Calu3 (cell line): Measurements from ENCODE around the gene FCMR. TPM values are rescaled to one million over a fixed set of nuclear protein-coding genes. Genes with fewer than 3 reads are reported as not detected.

Experiments used
- BruUV-seq: library from RNA; stranded (reverse); fragments of 400-500 nt; replicated peaks from 2 replicates; lab custom pipeline; 2021; lab: Mats Ljungman, UMichigan
- CTCF ChIA-PET: fragments of 300-600 bp; sonication (Branson Sonifier 250); formaldehyde crosslinking; loops from one replicate; lab custom pipeline; 2022; ENCODE audit warnings: antibody characterized with exemption; lab: Charles Lee
- DNase-seq: peaks from one replicate; pipeline ENCODE4 v3.0.0; 2022
- H3K27ac Mint-ChIP-seq: one replicate; pipeline ENCODE4 v1.8.0; 2022; ENCODE audit warnings: mixed read lengths; ENCODE audit not compliant: unreplicated experiment
- H3K27me3 Mint-ChIP-seq: one replicate; pipeline ENCODE4 v1.8.0; 2022; ENCODE audit warnings: mixed read lengths; ENCODE audit not compliant: unreplicated experiment
- H3K36me3 Mint-ChIP-seq: one replicate; pipeline ENCODE4 v1.8.0; 2022; ENCODE audit warnings: mild to moderate bottlenecking, moderate library complexity, mixed read lengths; ENCODE audit not compliant: insufficient read depth, unreplicated experiment
- H3K4me1 Mint-ChIP-seq: one replicate; pipeline ENCODE4 v1.8.0; 2022; ENCODE audit warnings: mild to moderate bottlenecking, low read depth, mixed read lengths; ENCODE audit not compliant: unreplicated experiment
- H3K4me3 Mint-ChIP-seq: one replicate; pipeline ENCODE4 v1.8.0; 2022; ENCODE audit warnings: mild to moderate bottlenecking, low read depth, moderate library complexity, mixed read lengths; ENCODE audit not compliant: unreplicated experiment
- H3K9me3 Mint-ChIP-seq: one replicate; pipeline ENCODE4 v1.8.0; 2022; ENCODE audit warnings: low read depth, mixed read lengths; ENCODE audit not compliant: unreplicated experiment
- intact Hi-C: fragments of 100-400 bp; cut with micrococcal nuclease; formaldehyde crosslinking; loops from one replicate; pipeline ENCODE4 v1.10.0; 2022; ENCODE audit not compliant: unreplicated experiment
- total RNA-seq: library from RNA; stranded (reverse); gene quantifications from 2 replicates; pipeline ENCODE4 v1.2.3, GENCODE V29; 2022
- TF ChIP-seq, protein P1 (sequence below): fragments of 200-600 bp; IDR thresholded peaks from one replicate; pipeline ENCODE4 v1.8.0; 2022; ENCODE audit warnings: antibody characterized with exemption; ENCODE audit not compliant: unreplicated experiment

Gene FCMR
- total RNA-seq, 1 experiment from 2014 or later = 1.1 TPM

GRCh38 chr1:206892351-206892984, 29.3 kb downstream of the FCMR start:
- no peak overlapping the region for H3K27ac Mint-ChIP-seq
- H3K27me3 Mint-ChIP-seq = peaks cover 49% of the 10 kb centered on the region
- peaks cover 3% of the 10 kb centered on the region for H3K9me3 Mint-ChIP-seq
- DNase-seq = no peak
- H3K4me3 Mint-ChIP-seq = no peak overlapping the region
- BruUV-seq = no TSS peak
- H3K36me3 Mint-ChIP-seq = no peaks in the 10 kb centered on the region
- intact Hi-C loops = no loop called here
- TF ChIP-seq, protein P1, sequence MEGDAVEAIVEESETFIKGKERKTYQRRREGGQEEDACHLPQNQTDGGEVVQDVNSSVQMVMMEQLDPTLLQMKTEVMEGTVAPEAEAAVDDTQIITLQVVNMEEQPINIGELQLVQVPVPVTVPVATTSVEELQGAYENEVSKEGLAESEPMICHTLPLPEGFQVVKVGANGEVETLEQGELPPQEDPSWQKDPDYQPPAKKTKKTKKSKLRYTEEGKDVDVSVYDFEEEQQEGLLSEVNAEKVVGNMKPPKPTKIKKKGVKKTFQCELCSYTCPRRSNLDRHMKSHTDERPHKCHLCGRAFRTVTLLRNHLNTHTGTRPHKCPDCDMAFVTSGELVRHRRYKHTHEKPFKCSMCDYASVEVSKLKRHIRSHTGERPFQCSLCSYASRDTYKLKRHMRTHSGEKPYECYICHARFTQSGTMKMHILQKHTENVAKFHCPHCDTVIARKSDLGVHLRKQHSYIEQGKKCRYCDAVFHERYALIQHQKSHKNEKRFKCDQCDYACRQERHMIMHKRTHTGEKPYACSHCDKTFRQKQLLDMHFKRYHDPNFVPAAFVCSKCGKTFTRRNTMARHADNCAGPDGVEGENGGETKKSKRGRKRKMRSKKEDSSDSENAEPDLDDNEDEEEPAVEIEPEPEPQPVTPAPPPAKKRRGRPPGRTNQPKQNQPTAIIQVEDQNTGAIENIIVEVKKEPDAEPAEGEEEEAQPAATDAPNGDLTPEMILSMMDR = no peak
- H3K4me1 Mint-ChIP-seq = no peaks in the 10 kb centered on the region
- CTCF ChIA-PET = interaction anchor here (1.0 kb wide), 1 partner anchor 90 kb away, joined by 3 read pairs; no protein-coding TSS in a partner anchor

GRCh38 chr1:206891412-206891811, 30.3 kb downstream of the FCMR start:
- Mint-ChIP-seq H3K9me3 (peaks cover 3% of the 10 kb centered on the region), H3K27ac (no peak overlapping the region), H3K4me3 (no peak overlapping the region), H3K4me1 (no peaks in the 10 kb centered on the region), H3K27me3 (peaks cover 60% of the 10 kb centered on the region), H3K36me3 (no peaks in the 10 kb centered on the region)
- intact Hi-C loops = no loop called here
- CTCF ChIA-PET = no interaction called here
- no TSS peak for BruUV-seq
- DNase-seq = no peak
- TF ChIP-seq, protein P1 = no peak

DNA sequence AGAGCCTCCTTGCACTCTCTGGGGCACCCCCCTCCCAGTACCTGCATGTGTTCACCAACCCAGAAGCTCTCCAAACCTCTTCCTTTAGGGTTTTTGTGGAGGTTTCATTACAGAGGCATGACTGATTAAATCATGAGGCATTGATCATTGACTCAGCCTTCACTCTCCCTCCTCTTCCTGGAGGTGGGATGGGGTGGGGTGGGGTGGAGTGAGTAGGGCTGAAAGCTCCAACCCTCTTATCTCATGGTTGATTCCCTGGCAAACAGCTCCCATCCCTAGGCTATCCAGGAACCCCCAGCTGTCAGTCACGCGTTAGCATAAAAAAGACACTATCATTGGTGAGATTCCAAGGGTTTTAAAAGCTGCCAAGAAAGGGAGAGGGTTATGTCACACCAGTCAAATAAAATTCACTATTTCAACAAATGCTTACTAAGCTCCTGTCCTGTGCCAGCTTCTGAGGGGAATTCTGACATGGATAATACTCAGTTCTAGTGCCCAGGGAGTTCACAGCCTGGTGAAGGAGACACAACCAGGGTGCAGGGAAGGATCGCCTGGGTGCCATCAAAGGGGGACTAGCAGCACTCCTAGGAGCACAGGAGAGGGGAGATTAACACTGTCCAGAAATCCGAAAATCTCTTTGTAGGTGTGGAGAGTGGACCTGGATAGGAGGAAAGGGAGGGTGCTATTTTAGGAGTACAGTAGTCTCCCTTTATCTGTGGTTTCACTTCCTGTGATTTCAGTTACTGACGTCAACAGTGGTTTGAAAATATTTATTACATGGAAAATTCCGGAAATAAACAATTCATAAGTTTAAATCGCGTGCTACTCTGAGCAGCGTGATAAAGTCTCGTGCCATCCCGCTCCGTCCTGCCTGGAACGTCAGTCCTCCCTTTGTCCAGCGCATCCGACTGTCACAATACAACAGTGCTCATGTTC, 31.3 kb downstream of the FCMR start:
- TF ChIP-seq, protein P1 = no peak
- Mint-ChIP-seq H3K4me1 (no peaks in the 10 kb centered on the region), H3K9me3 (peaks cover 3% of the 10 kb centered on the region), H3K27me3 (peaks cover 70% of the 10 kb centered on the region), H3K36me3 (no peaks in the 10 kb centered on the region), H3K4me3 (no peak overlapping the region), H3K27ac (no peak overlapping the region)
- CTCF ChIA-PET = interaction anchor here (1.5 kb wide), 1 partner anchor 22 kb away, joined by 5 read pairs; no protein-coding TSS in a partner anchor
- BruUV-seq = no TSS peak
- no peak for DNase-seq
- intact Hi-C loops = no loop called here

DNA sequence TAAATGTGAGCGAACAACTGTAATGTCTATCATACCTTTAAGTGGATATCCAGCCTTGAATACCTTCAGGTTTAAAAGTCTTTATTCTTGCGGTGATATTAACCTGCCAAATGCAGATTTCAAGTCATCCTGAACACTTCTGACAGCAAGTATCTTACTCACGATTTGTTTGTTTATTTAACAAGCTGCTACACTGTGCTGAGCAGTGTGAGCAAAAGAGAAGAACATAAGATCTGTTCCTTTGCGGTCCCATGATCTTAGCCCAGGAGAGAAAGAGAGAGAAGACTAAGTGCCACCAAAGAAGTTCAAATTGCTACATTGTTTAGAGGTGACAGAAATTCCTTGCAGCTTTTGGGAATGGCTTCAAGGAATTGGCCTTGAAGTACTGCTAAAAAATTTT, 34.0 kb downstream of the FCMR start:
- Mint-ChIP-seq H3K4me1 (no peaks in the 10 kb centered on the region), H3K27ac (no peak overlapping the region), H3K36me3 (no peaks in the 10 kb centered on the region), H3K9me3 (peaks cover under 1% of the 10 kb centered on the region), H3K27me3 (peaks cover 79% of the 10 kb centered on the region), H3K4me3 (no peak overlapping the region)
- no peak for DNase-seq
- TF ChIP-seq, protein P1 = no peak
- BruUV-seq = no TSS peak
- intact Hi-C loops = no loop called here
- CTCF ChIA-PET = no interaction called here
